Neural progenitor cell (in vitro differentiated cells): Measurements from ENCODE around the gene LCE1E. TPM values are rescaled to one million over a fixed set of nuclear protein-coding genes. Genes with fewer than 3 reads are reported as not detected.

ENCODE experiments used
- DNase-seq: peaks from one replicate; pipeline ENCODE4 v3.0.0-alpha.2; 2016; ENCODE audit warnings: low spot score
- H2AFZ ChIP-seq: fragments of 200-600 bp; sonication (generic); replicated peaks from 2 replicates; pipeline ENCODE4 v1.6.1; 2016; ENCODE audit warnings: antibody characterized with exemption
- H3F3A ChIP-seq: fragments of 200-600 bp; sonication (generic); 2 replicates; pipeline ENCODE4 v1.6.1; 2016; ENCODE audit warnings: antibody characterized with exemption, low read depth
- H3K27ac ChIP-seq: fragments of 200-600 bp; sonication (generic); 2 replicates; pipeline ENCODE4 v1.5.1; 2016; ENCODE audit warnings: mild to moderate bottlenecking
- H3K27me3 ChIP-seq: fragments of 200-600 bp; sonication (generic); 2 replicates; pipeline ENCODE4 v1.6.1; 2016; ENCODE audit warnings: mild to moderate bottlenecking, moderate library complexity
- H3K36me3 ChIP-seq: fragments of 200-600 bp; sonication (generic); 2 replicates; pipeline ENCODE4 v1.5.1; 2016
- H3K4me1 ChIP-seq: fragments of 200-600 bp; sonication (generic); 2 replicates; pipeline ENCODE4 v1.6.1; 2016; ENCODE audit warnings: mixed run types
- H3K4me2 ChIP-seq: fragments of 200-600 bp; sonication (generic); 2 replicates; pipeline ENCODE4 v1.6.1; 2016
- H3K4me3 ChIP-seq: fragments of 200-600 bp; sonication (generic); 2 replicates; pipeline ENCODE4 v1.5.1; 2016
- H3K79me2 ChIP-seq: fragments of 200-600 bp; sonication (generic); 2 replicates; pipeline ENCODE4 v1.6.1; 2016; ENCODE audit warnings: low read depth
- H3K9ac ChIP-seq: fragments of 200-600 bp; sonication (generic); 2 replicates; pipeline ENCODE4 v1.6.1; 2016
- H3K9me3 ChIP-seq: fragments of 200-600 bp; sonication (generic); 2 replicates; pipeline ENCODE4 v1.5.1; 2016; ENCODE audit warnings: low read depth
- H4K20me1 ChIP-seq: fragments of 200-600 bp; sonication (generic); 2 replicates; pipeline ENCODE4 v1.6.1; 2016; ENCODE audit warnings: low read depth
- H3K27ac Mint-ChIP-seq: 3 replicates; pipeline ENCODE4 v1.8.0; 2021; ENCODE audit warnings: mixed read lengths
- H3K27me3 Mint-ChIP-seq: 2 replicates; pipeline ENCODE4 v1.8.0; 2022; ENCODE audit warnings: low read depth, mild to moderate bottlenecking, inconsistent platforms, moderate library complexity, mixed read lengths; ENCODE audit not compliant: insufficient read depth
- H3K36me3 Mint-ChIP-seq: 3 replicates; pipeline ENCODE4 v1.8.0; 2021; ENCODE audit warnings: mixed read lengths
- H3K4me1 Mint-ChIP-seq: 3 replicates; pipeline ENCODE4 v1.8.0; 2021; ENCODE audit warnings: mixed read lengths
- H3K4me3 Mint-ChIP-seq: 3 replicates; pipeline ENCODE4 v1.8.0; 2021; ENCODE audit warnings: mild to moderate bottlenecking, moderate library complexity, mixed read lengths
- H3K9me3 Mint-ChIP-seq: 3 replicates; pipeline ENCODE4 v1.8.0; 2020; ENCODE audit warnings: mixed read lengths
- CTCF ChIP-seq: fragments of 200-600 bp; sonication (generic); IDR thresholded peaks from 2 replicates; pipeline ENCODE4 v1.5.1; 2017; ENCODE audit warnings: antibody characterized with exemption, mild to moderate bottlenecking
- EZH2 ChIP-seq: fragments of 200-600 bp; sonication (generic); IDR thresholded peaks from 2 replicates; pipeline ENCODE4 v1.6.1; 2017; ENCODE audit warnings: antibody characterized with exemption, mild to moderate bottlenecking, moderate library complexity
- EZH2phosphoT487 ChIP-seq: fragments of 200-600 bp; sonication (generic); IDR thresholded peaks from 2 replicates; pipeline ENCODE4 v1.6.1; 2017; ENCODE audit warnings: antibody characterized with exemption
- total RNA-seq: library from RNA; depleted of rRNA; stranded (reverse); fragments of >200 nt; gene quantifications from 2 replicates; pipeline ENCODE4 v1.2.3, GENCODE V29; 2015; ENCODE audit warnings: low replicate concordance

The LCE1E gene
- total RNA-seq, result not detected in 2 replicates

GRCh38 chr1:152786077-152786476, at the start of gene LCE1E:
TSS of gene LCE1E (plus strand) at chr1:152786257. CDS start at chr1:152787300, 1,043 bp downstream.
- no peak for DNase-seq
- H3K27me3 Mint-ChIP-seq, result no peaks in the 10 kb centered on the region
- Histone ChIP-seq H2AFZ (no peak within 1 kb of the TSS), H3K4me3 (no peak within 1 kb of the TSS), H3K27ac (no peak within 1 kb of the TSS), H3K27me3 (no peaks in the 10 kb centered on the region), H4K20me1 (no peaks in the 10 kb centered on the region), H3K79me2 (no peaks in the 10 kb centered on the region), H3K36me3 (peaks cover 3% of the 10 kb centered on the region), H3K9ac (no peak within 1 kb of the TSS), H3K4me1 (no peaks in the 10 kb centered on the region), H3K4me2 (no peak within 1 kb of the TSS), H3K9me3 (peaks cover 30% of the 10 kb centered on the region), H3F3A (no peaks in the 10 kb centered on the region)
- no peak for TF ChIP-seq EZH2
- no peak for TF ChIP-seq EZH2phosphoT487
- no peak for TF ChIP-seq CTCF
- no peak within 1 kb of the TSS for H3K27ac Mint-ChIP-seq
- H3K4me3 Mint-ChIP-seq, result no peak within 1 kb of the TSS
- H3K9me3 Mint-ChIP-seq, result peaks cover 18% of the 10 kb centered on the region
- H3K36me3 Mint-ChIP-seq, result no peaks in the 10 kb centered on the region
- no peaks in the 10 kb centered on the region for H3K4me1 Mint-ChIP-seq

GRCh38 chr1:152737997-152738396, 48.1 kb upstream of the LCE1E start:
- H3K27ac Mint-ChIP-seq, result no peak overlapping the region
- no peak overlapping the region for H3K4me3 ChIP-seq
- no peaks in the 10 kb centered on the region for H3K79me2 ChIP-seq
- no peaks in the 10 kb centered on the region for H3K36me3 ChIP-seq
- no peaks in the 10 kb centered on the region for H3K4me1 Mint-ChIP-seq
- H3K9me3 Mint-ChIP-seq, result peaks cover 28% of the 10 kb centered on the region
- H3K36me3 Mint-ChIP-seq, result no peaks in the 10 kb centered on the region
- no peaks in the 10 kb centered on the region for H3F3A ChIP-seq
- TF ChIP-seq CTCF (no peak), EZH2 (no peak), EZH2phosphoT487 (no peak)
- H3K4me3 Mint-ChIP-seq, result no peak overlapping the region
- H2AFZ ChIP-seq, result no peak overlapping the region
- H3K27me3 Mint-ChIP-seq, result peaks cover 7% of the 10 kb centered on the region
- no peaks in the 10 kb centered on the region for H4K20me1 ChIP-seq
- peaks cover 31% of the 10 kb centered on the region for H3K9me3 ChIP-seq
- H3K27me3 ChIP-seq, result no peaks in the 10 kb centered on the region
- H3K4me2 ChIP-seq, result no peak overlapping the region
- H3K4me1 ChIP-seq, result no peaks in the 10 kb centered on the region
- no peak for DNase-seq
- H3K9ac ChIP-seq, result no peak overlapping the region
- no peak overlapping the region for H3K27ac ChIP-seq

GRCh38 chr1:152739841-152740240, 46.2 kb upstream of the LCE1E start:
- H3K4me1 Mint-ChIP-seq, result no peaks in the 10 kb centered on the region
- no peak overlapping the region for H2AFZ ChIP-seq

GRCh38 chr1:152741656-152742055, 44.4 kb upstream of the LCE1E start:
- Histone ChIP-seq H3K9me3 (peaks cover 40% of the 10 kb centered on the region), H3K4me3 (no peak overlapping the region), H3K9ac (no peak overlapping the region), H3K36me3 (no peaks in the 10 kb centered on the region), H3K27ac (no peak overlapping the region), H2AFZ (no peak overlapping the region), H3K79me2 (no peaks in the 10 kb centered on the region), H3K4me1 (no peaks in the 10 kb centered on the region), H3K4me2 (no peak overlapping the region), H4K20me1 (no peaks in the 10 kb centered on the region), H3K27me3 (no peaks in the 10 kb centered on the region), H3F3A (no peaks in the 10 kb centered on the region)
- H3K27ac Mint-ChIP-seq, result no peak overlapping the region
- no peak for DNase-seq
- TF ChIP-seq EZH2phosphoT487 (no peak), EZH2 (no peak), CTCF (no peak)
- no peak overlapping the region for H3K4me3 Mint-ChIP-seq
- peaks cover 4% of the 10 kb centered on the region for H3K27me3 Mint-ChIP-seq
- peaks cover 41% of the 10 kb centered on the region for H3K9me3 Mint-ChIP-seq
- H3K4me1 Mint-ChIP-seq, result no peaks in the 10 kb centered on the region
- no peaks in the 10 kb centered on the region for H3K36me3 Mint-ChIP-seq

More at GRCh38 chr1:152739841-152740240, 46.2 kb upstream of the LCE1E start:
- no peak overlapping the region for H3K27ac ChIP-seq
- no peak overlapping the region for H3K4me2 ChIP-seq
- Mint-ChIP-seq H3K9me3 (peaks cover 36% of the 10 kb centered on the region), H3K4me3 (no peak overlapping the region), H3K27me3 (peaks cover 7% of the 10 kb centered on the region), H3K27ac (no peak overlapping the region), H3K36me3 (no peaks in the 10 kb centered on the region)
- no peaks in the 10 kb centered on the region for H3K4me1 ChIP-seq
- H3F3A ChIP-seq, result no peaks in the 10 kb centered on the region
- no peak for DNase-seq
- H3K79me2 ChIP-seq, result no peaks in the 10 kb centered on the region
- no peaks in the 10 kb centered on the region for H4K20me1 ChIP-seq
- no peaks in the 10 kb centered on the region for H3K36me3 ChIP-seq
- H3K9ac ChIP-seq, result no peak overlapping the region
- H3K27me3 ChIP-seq, result no peaks in the 10 kb centered on the region
- peaks cover 37% of the 10 kb centered on the region for H3K9me3 ChIP-seq
- H3K4me3 ChIP-seq, result no peak overlapping the region
- TF ChIP-seq EZH2phosphoT487 (no peak), EZH2 (no peak)
